Uterus (tissue), 4 donors: ENCODE data around the gene NSMF. TPM values are rescaled to one million over a fixed set of nuclear protein-coding genes. Genes with fewer than 3 reads are reported as not detected.
"Not testable (repeated sequence)": the region's sequence is repeated elsewhere in the genome, so short reads cannot be mapped to it uniquely, and the experiment has no call there.

ENCODE experiments used
- DNase-seq, 2 donors: peaks; one replicate each; pipeline ENCODE4 v3.0.0-alpha.2; 2019 to 2020
- H3K27ac ChIP-seq, 2 donors: fragments of 200-600 bp; sonication (generic); 1 replicate in 1 of 2; 2 replicates in 1 of 2; pipeline ENCODE4 v1.5.1; 2016 to 2018
- H3K27me3 ChIP-seq, 2 donors: fragments of 200-600 bp; sonication (generic); one replicate each; pipeline ENCODE4 v1.5.1; 2018 to 2019; ENCODE audit warnings: control low read depth in 1 of 2
- H3K36me3 ChIP-seq, 2 donors: fragments of 200-600 bp; sonication (generic); one replicate each; pipeline ENCODE4 v1.5.1; 2019; ENCODE audit warnings: control low read depth in 1 of 2
- H3K4me1 ChIP-seq, 2 donors: fragments of 200-600 bp; sonication (generic); one replicate each; pipeline ENCODE4 v1.5.1; 2018 to 2019; ENCODE audit warnings: control low read depth in 1 of 2
- H3K4me3 ChIP-seq, 2 donors: fragments of 200-600 bp; sonication (generic); 1 replicate in 1 of 2; 2 replicates in 1 of 2; pipeline ENCODE4 v1.5.1; 2018 to 2019; ENCODE audit warnings: mild to moderate bottlenecking in 1 of 2
- H3K9me3 ChIP-seq, 2 donors: fragments of 200-600 bp; sonication (generic); one replicate each; pipeline ENCODE4 v1.5.1; 2019; ENCODE audit warnings: control low read depth in 1 of 2
- CTCF ChIP-seq, 4 experiments: fragments of 200-600 bp in 2 of 4; fragments of 450-650 bp in 2 of 4; sonication (generic) in 2 of 4; IDR thresholded peaks; one replicate each; pipeline ENCODE4 v1.5.1; 2016 to 2019; ENCODE audit warnings: antibody characterized with exemption in 4 of 4, mild to moderate bottlenecking in 2 of 4, moderate library complexity in 1 of 4
- POLR2A ChIP-seq, 2 donors: fragments of 450-650 bp; IDR thresholded peaks; one replicate each; pipeline ENCODE4 v1.6.1; 2016; ENCODE audit warnings: antibody characterized with exemption in 2 of 2, mild to moderate bottlenecking in 1 of 2, moderate library complexity in 1 of 2
- intact Hi-C: fragments of 100-400 bp; cut with DNase I; formaldehyde crosslinking; loops from one replicate; pipeline ENCODE4 v1.15.1; 2023; ENCODE audit warnings: low total_unique reads
- total RNA-seq, 4 donors: library from RNA; depleted of rRNA in 3 of 4; stranded (reverse); fragments of >200 nt in 3 of 4; gene quantifications; one replicate each; pipeline versions ENCODE4 v1.1.0 to v1.2.4, GENCODE V29; 2014 to 2023
- donor health status: DM: yes; HTN: yes; CAD: no.

NSMF gene
- total RNA-seq, 4 donors from 2014 or later = 17.4 to 40.7 (median 32.1) TPM

GRCh38 chr9:137453643-137454081, 5.5 kb downstream of the NSMF start:
- Histone ChIP-seq H3K27me3 (no peaks in the 10 kb centered on the region), H3K4me3 (peak overlapping the region; percentile 18 to 19), H3K4me1 (peaks cover 0 to 18% of the 10 kb centered on the region in 2 donors), H3K36me3 (no peaks in the 10 kb centered on the region), H3K9me3 (no peaks in the 10 kb centered on the region), H3K27ac (no peak overlapping the region)
- TF ChIP-seq POLR2A (IDR thresholded peaks at IDR 0.05) = no peak
- no peak for TF ChIP-seq CTCF (IDR thresholded peaks at IDR 0.05)
- peak; percentile 58 to 83 for DNase-seq
- intact Hi-C loops = no loop called here

- H3K9me3 ChIP-seq = no peaks in the 10 kb centered on the region
- H3K27ac ChIP-seq = no peak overlapping the region
- DNase-seq = peak; percentile 38 to 40
- intact Hi-C loops = no loop called here
- no peak for TF ChIP-seq CTCF (IDR thresholded peaks at IDR 0.05)
- no peak for TF ChIP-seq POLR2A (IDR thresholded peaks at IDR 0.05)
- no peak overlapping the region for H3K4me3 ChIP-seq
- peaks cover 0 to 11% of the 10 kb centered on the region in 2 donors for H3K4me1 ChIP-seq
- H3K27me3 ChIP-seq = no peaks in the 10 kb centered on the region
- H3K36me3 ChIP-seq = no peaks in the 10 kb centered on the region
These were observed 6.1 kb downstream of the NSMF start for GRCh38 chr9:137452761-137453642.

- intact Hi-C loops = no loop called here
These were observed 7.0 kb downstream of the NSMF start for GRCh38 chr9:137452006-137452760.

GRCh38 chr9:137451264-137452005, 7.7 kb downstream of the NSMF start:
- intact Hi-C loops, H3K4me3 ChIP-seq, H3K27me3 ChIP-seq, H3K36me3 ChIP-seq, H3K9me3 ChIP-seq, H3K27ac ChIP-seq: not testable (repeated sequence)
- peak in 1 of 2 donors; percentile 10 for DNase-seq
- peaks cover 0 to 10% of the 10 kb centered on the region in 2 donors for H3K4me1 ChIP-seq

More at GRCh38 chr9:137452006-137452760, 7.0 kb downstream of the NSMF start:
- TF ChIP-seq CTCF (IDR thresholded peaks at IDR 0.05) = no peak
- no peak for TF ChIP-seq POLR2A (IDR thresholded peaks at IDR 0.05)
- no peaks in the 10 kb centered on the region for H3K36me3 ChIP-seq
- no peaks in the 10 kb centered on the region for H3K9me3 ChIP-seq
- no peak overlapping the region for H3K4me3 ChIP-seq
- no peak overlapping the region for H3K27ac ChIP-seq
- DNase-seq = peak; percentile 15 to 20
- peaks cover 0 to 10% of the 10 kb centered on the region in 2 donors for H3K4me1 ChIP-seq
- no peaks in the 10 kb centered on the region for H3K27me3 ChIP-seq

- DNase-seq, H3K36me3 ChIP-seq, H3K27ac ChIP-seq, intact Hi-C loops, H3K4me3 ChIP-seq, H3K27me3 ChIP-seq, H3K9me3 ChIP-seq: not testable (repeated sequence)
- peaks cover 0 to 10% of the 10 kb centered on the region in 2 donors for H3K4me1 ChIP-seq
These were observed 8.5 kb downstream of the NSMF start for GRCh38 chr9:137450539-137451222.
